NCI-H1105 treated with DMSO at 0.1 percent for 48 hours (cell line): ENCODE measurements around the gene MCF2L2.
"Not testable (repeated sequence)": the region's sequence is repeated elsewhere in the genome, so short reads cannot be mapped to it uniquely, and the experiment has no call there.

Source experiments
- DNase-seq: peaks from one replicate; lab custom pipeline; 2025; lab: John Stamatoyannopoulos, UW

The MCF2L2 gene

GRCh38 chr3:183443395-183444385 is 15.3 kb upstream of the MCF2L2 start:
- no peak for DNase-seq

- DNase-seq: no peak
Measured at GRCh38 chr3:183442994-183443393, 14.6 kb upstream of the MCF2L2 start.

GRCh38 chr3:183440521-183440920 is 12.1 kb upstream of the MCF2L2 start:
- DNase-seq: not testable (repeated sequence)

GRCh38 chr3:183439515-183439914 is 11.1 kb upstream of the MCF2L2 start:
- DNase-seq: no peak

- DNase-seq: peak; percentile 65
Measured at GRCh38 chr3:183438735-183439134, 10.3 kb upstream of the MCF2L2 start.

GRCh38 chr3:183437666-183438564 is 9.5 kb upstream of the MCF2L2 start:
- no peak for DNase-seq

- DNase-seq: no peak
Measured at GRCh38 chr3:183437061-183437460, 8.6 kb upstream of the MCF2L2 start.

GRCh38 chr3:183435661-183436060 is 7.2 kb upstream of the MCF2L2 start:
- no peak for DNase-seq

- DNase-seq: no peak
Measured at GRCh38 chr3:183434992-183435391, 6.6 kb upstream of the MCF2L2 start.

GRCh38 chr3:183434503-183434902 is 6.1 kb upstream of the MCF2L2 start:
- no peak for DNase-seq

- peak; percentile 27 for DNase-seq
Measured at GRCh38 chr3:183430325-183430957, 2.0 kb upstream of the MCF2L2 start.

- peak; percentile 76 for DNase-seq
Measured at GRCh38 chr3:183427876-183428446, 458 bp downstream of the MCF2L2 start.

GRCh38 chr3:183427196-183427875 is 1.1 kb downstream of the MCF2L2 start:
- DNase-seq: peak; percentile 33

- not testable (repeated sequence) for DNase-seq
Measured at GRCh38 chr3:183418807-183419206, 9.6 kb downstream of the MCF2L2 start.

GRCh38 chr3:183411216-183411922 is 17.1 kb downstream of the MCF2L2 start:
- no peak for DNase-seq

- DNase-seq: no peak
Measured at GRCh38 chr3:183410759-183411158, 17.7 kb downstream of the MCF2L2 start.

- DNase-seq: no peak
Measured at GRCh38 chr3:183410280-183410679, 18.1 kb downstream of the MCF2L2 start.

- no peak for DNase-seq
Measured at GRCh38 chr3:183409219-183409618, 19.2 kb downstream of the MCF2L2 start.

GRCh38 chr3:183401678-183402077 is 26.7 kb downstream of the MCF2L2 start:
- DNase-seq: no peak

GRCh38 chr3:183400352-183400751 is 28.1 kb downstream of the MCF2L2 start:
- no peak for DNase-seq
